Measurements from ENCODE around the gene CHST11. TPM values are rescaled to one million over a fixed set of nuclear protein-coding genes. Genes with fewer than 3 reads are reported as not detected.

CHST11 gene
- total and polyA plus RNA-seq, 2 of the 4 experiments (the other 2 are of a cell fraction) = 1.4 to 2.7 TPM

DNA sequence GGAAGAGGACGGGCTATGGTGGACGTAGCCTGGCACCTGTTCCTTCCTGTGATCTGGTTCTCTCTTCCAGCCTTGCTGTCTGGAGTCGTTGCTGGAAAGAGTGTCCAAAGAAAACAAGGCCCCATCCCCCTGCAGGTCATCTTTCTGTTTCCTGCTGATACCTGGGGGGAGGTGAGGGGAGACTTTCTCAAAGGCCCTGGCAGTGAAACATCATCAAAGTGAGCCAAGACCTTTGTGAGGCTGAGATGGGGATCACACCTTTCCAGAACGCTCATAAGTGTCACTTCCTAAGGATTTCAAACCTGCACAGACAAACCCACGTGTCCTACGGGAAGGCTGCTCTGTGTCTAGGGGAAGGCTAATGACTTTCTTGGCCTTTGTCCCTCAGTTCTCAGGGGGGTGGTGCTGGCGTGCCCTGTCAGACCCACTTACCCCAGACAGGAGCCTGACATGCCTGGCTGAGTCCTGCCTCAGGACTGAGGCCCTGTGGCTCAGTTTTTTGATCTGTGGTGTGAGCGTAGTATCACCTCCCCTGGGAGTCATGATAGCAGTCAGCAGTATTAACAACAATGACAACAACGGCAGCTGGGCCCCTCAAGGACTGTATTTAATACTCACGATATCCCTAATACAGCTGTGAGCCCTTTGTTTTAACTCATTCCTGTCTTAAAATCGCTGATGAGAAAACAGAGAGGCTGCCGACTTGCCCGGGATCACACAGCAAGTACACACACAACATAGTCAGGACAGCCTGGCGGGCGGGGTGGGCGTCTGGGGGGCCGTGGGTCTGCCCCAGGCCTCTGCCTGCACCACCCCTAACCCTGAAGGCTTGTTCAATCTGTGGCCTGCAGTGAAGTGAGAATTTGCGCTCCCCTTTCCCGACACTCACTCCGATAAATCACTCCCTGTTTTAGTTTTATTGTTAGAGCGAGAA is 266.1 kb downstream of the CHST11 start:
- no peak overlapping the region for H3K18ac ChIP-seq (ENCODE audit: low read depth, low read length)
- H2AK5ac ChIP-seq (ENCODE audit: low read depth, low read length) = no peak overlapping the region
- CTCF ChIA-PET = no interaction called here
- no peak overlapping the region for H4K8ac ChIP-seq (ENCODE audit: low read depth in 2 of 2, low read length in 2 of 2)
- H2AFZ ChIP-seq (replicated peaks; ENCODE audit: low read length, poor library complexity) = no peak overlapping the region
- H3K4me1 ChIP-seq (ENCODE audit: control insufficient read depth, insufficient read depth, low read length) = peaks cover 3% of the 10 kb centered on the region; the same call in 1 of the 2 replicates
- no peaks in the 10 kb centered on the region for H4K20me1 ChIP-seq (ENCODE audit: insufficient read depth, low read length)
- DNase-seq = no peak
- no peak overlapping the region for H2BK20ac ChIP-seq (ENCODE audit: low read depth, low read length)
- H2AK9ac ChIP-seq (replicated peaks; ENCODE audit: low read depth, low read length, poor library complexity) = no peak overlapping the region
- H3K9me1 ChIP-seq (ENCODE audit: insufficient read depth, low read length) = peaks cover 4% of the 10 kb centered on the region; the same call in 1 of the 2 replicates
- H2BK5ac ChIP-seq (ENCODE audit: low read depth, low read length, poor library complexity, severe bottlenecking) = no peak overlapping the region
- in situ Hi-C loops (cut with MboI; ENCODE audit: low sequenced_read_pairs) (no loop called here), intact Hi-C loops (cut with micrococcal nuclease) (no loop called here), dilution Hi-C loops (cut with HindIII; ENCODE audit: low sequenced_read_pairs, unreplicated experiment) (no loop called here)
- no peak overlapping the region for H3K4ac ChIP-seq (ENCODE audit: low read depth, low read length)
- WGBS, 2 experiments (ENCODE audit: extremely low coverage in 2 of 2, insufficient read length in 1 of 2) = 100% methylated on average over 2 of the region's 21 CpGs; no CpG with 5 or more reads in 1 of the 2 experiments
- no peaks in the 10 kb centered on the region for H3K36me3 ChIP-seq (ENCODE audit: control insufficient read depth, insufficient read depth, low read length)
- H3K27me3 ChIP-seq (ENCODE audit: control insufficient read depth, insufficient read depth, low read length) = peaks cover 15% of the 10 kb centered on the region
- no peak overlapping the region for H2BK120ac ChIP-seq (ENCODE audit: low read depth, low read length)
- BruUV-seq (replicated peaks) = no TSS peak
- H3K9ac ChIP-seq (ENCODE audit: low read depth, low read length) = no peak overlapping the region
- no peak overlapping the region for H4K91ac ChIP-seq (ENCODE audit: insufficient read depth, low read depth, low read length)
- no peak overlapping the region for H3K4me2 ChIP-seq (ENCODE audit: low read depth, low read length)
- POLR2A ChIA-PET (ENCODE audit: unreplicated experiment) = no interaction called here
- H3K27ac ChIP-seq (ENCODE audit: insufficient read depth, low read length) = no peak overlapping the region
- H3K9me3 ChIP-seq (ENCODE audit: control insufficient read depth, insufficient read depth, low read length) = no peaks in the 10 kb centered on the region
- no peak overlapping the region for H3K23ac ChIP-seq (ENCODE audit: low read depth, low read length)
- H2BK15ac ChIP-seq (ENCODE audit: low read depth, low read length) = no peak overlapping the region
- no peak overlapping the region for H3K14ac ChIP-seq (replicated peaks; ENCODE audit: low read depth, low read length)
- no peak for ATAC-seq (ENCODE audit: low read depth)
- no peak for TF ChIP-seq FOS (IDR thresholded peaks at IDR 0.05; ENCODE audit: low read depth, low read length)
- no peak for TF ChIP-seq RAD21 (IDR thresholded peaks at IDR 0.05; ENCODE audit: low read length)
- no peak for TF ChIP-seq MXI1 (IDR thresholded peaks at IDR 0.05; ENCODE audit: borderline replicate concordance, low read depth, low read length)
- no peak for TF ChIP-seq MAZ (IDR thresholded peaks at IDR 0.05; ENCODE audit: borderline replicate concordance, low read depth, low read length)
- no peaks in the 10 kb centered on the region for H3K79me1 ChIP-seq (ENCODE audit: low read depth in 1 of 2, low read length in 2 of 2)
- no peak overlapping the region for H3K56ac ChIP-seq (ENCODE audit: extremely low read depth, insufficient read depth, low read length)
- H3K4me3 ChIP-seq (ENCODE audit: insufficient read depth, low read depth, low read length) = no peak overlapping the region
- no peak overlapping the region for H4K5ac ChIP-seq (ENCODE audit: low read depth, low read length)
